Measurements from ENCODE around the gene HDAC4. TPM values are rescaled to one million over a fixed set of nuclear protein-coding genes. Genes with fewer than 3 reads are reported as not detected.

Gene HDAC4
- total RNA-seq, 1 experiment from 2014 or later = 40.1 TPM

GRCh38 chr2:239339726-239340601 lies 60.9 kb downstream of the HDAC4 start:
- TF ChIP-seq TCF7L2 (IDR thresholded peaks at IDR 0.05; ENCODE audit: low read depth, low read length) = no peak
- DNase-seq (ENCODE audit: low read depth, low spot score) (no peak), ATAC-seq (no peak)
- in situ Hi-C loops (cut with HindIII; ENCODE audit: low pct_unique_long_range_greater_than_20kb, low sequenced_read_pairs) = no loop called here
- Histone ChIP-seq H3K4me1 (ENCODE audit: control insufficient read depth, insufficient read depth, low read length) (no peaks in the 10 kb centered on the region), H3K27me3 (ENCODE audit: control insufficient read depth, insufficient read depth, low read length) (no peaks in the 10 kb centered on the region), H3K9me3 (ENCODE audit: control insufficient read depth, insufficient read depth, low read depth, low read length) (no peaks in the 10 kb centered on the region), H3K36me3 (ENCODE audit: control insufficient read depth, insufficient read depth, low read length) (no peaks in the 10 kb centered on the region), H3K4me3 (ENCODE audit: low read depth in 2 of 2, low read length in 2 of 2) (no peak overlapping the region), H3K27ac (ENCODE audit: low read length) (no peak overlapping the region)
- no TSS peak for BruUV-seq (replicated peaks)
- intact Hi-C loops (cut with micrococcal nuclease; ENCODE audit: unreplicated experiment) = no loop called here
- CTCF ChIA-PET = no interaction called here
- POLR2A ChIA-PET = no interaction called here

- H3K27me3 ChIP-seq (ENCODE audit: control insufficient read depth, insufficient read depth, low read length) = no peaks in the 10 kb centered on the region
- H3K9me3 ChIP-seq (ENCODE audit: control insufficient read depth, insufficient read depth, low read depth, low read length) = no peaks in the 10 kb centered on the region
- ChIA-PET POLR2A (no interaction called here), CTCF (no interaction called here)
- in situ Hi-C loops (cut with HindIII; ENCODE audit: low pct_unique_long_range_greater_than_20kb, low sequenced_read_pairs) = no loop called here
- H3K36me3 ChIP-seq (ENCODE audit: control insufficient read depth, insufficient read depth, low read length) = no peaks in the 10 kb centered on the region
- no TSS peak for BruUV-seq (replicated peaks)
- TF ChIP-seq CTCF (IDR thresholded peaks at IDR 0.05) (no peak), POLR2AphosphoS5 (IDR thresholded peaks at IDR 0.05; ENCODE audit: low read depth, low read length) (no peak), REST (IDR thresholded peaks at IDR 0.05; ENCODE audit: insufficient read depth in 1 of 2, low read depth in 2 of 2, low read length in 1 of 2) (no peak), SIN3A (IDR thresholded peaks at IDR 0.05; ENCODE audit: borderline replicate concordance, insufficient read depth, low read depth, low read length) (no peak), TCF7L2 (IDR thresholded peaks at IDR 0.05; ENCODE audit: low read depth, low read length) (no peak)
- intact Hi-C loops (cut with micrococcal nuclease; ENCODE audit: unreplicated experiment) = no loop called here
- ATAC-seq = no peak
- no peak overlapping the region for H3K27ac ChIP-seq (ENCODE audit: low read length)
- no peak overlapping the region for H3K4me3 ChIP-seq (ENCODE audit: low read depth in 2 of 2, low read length in 2 of 2)
- DNase-seq (ENCODE audit: low read depth, low spot score) = no peak
- no peaks in the 10 kb centered on the region for H3K4me1 ChIP-seq (ENCODE audit: control insufficient read depth, insufficient read depth, low read length)
These were observed 61.6 kb downstream of the HDAC4 start for GRCh38 chr2:239339241-239339640.

DNA sequence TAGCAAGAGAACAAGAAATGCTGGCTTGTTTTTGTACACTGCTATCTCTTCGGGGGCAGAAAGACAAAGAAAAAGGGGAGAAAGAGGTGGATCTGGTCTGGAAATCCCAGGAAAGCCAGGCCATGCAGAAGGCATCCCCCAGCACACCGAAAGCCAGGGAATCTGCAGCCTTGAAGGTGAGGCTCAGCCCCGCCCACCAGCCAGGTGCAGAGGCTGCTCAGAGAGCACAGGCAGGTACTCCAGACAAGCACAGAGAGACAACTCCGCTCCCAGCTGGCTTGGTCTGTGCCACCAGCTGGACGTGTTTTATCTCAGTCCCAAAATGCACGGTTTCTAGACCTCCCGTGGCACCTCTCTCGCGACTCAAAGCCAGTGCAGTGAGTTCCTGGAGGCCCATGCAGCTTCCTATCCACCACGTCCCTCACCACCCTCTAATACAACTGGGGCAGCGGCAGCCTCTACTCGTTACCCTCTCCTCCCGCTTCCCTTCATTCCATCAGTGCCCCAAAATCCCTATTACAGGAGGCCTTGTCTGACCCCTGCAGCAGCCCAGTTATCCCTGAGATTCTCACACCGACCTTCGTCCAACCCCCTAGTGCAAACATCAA lies 62.8 kb downstream of the HDAC4 start:
- ATAC-seq (no peak), DNase-seq (ENCODE audit: low read depth, low spot score) (no peak)
- TF ChIP-seq TCF7L2 (IDR thresholded peaks at IDR 0.05; ENCODE audit: low read depth, low read length) (no peak), POLR2AphosphoS5 (IDR thresholded peaks at IDR 0.05; ENCODE audit: low read depth, low read length) (no peak), REST (IDR thresholded peaks at IDR 0.05; ENCODE audit: insufficient read depth in 1 of 2, low read depth in 2 of 2, low read length in 1 of 2) (no peak), SIN3A (IDR thresholded peaks at IDR 0.05; ENCODE audit: borderline replicate concordance, insufficient read depth, low read depth, low read length) (no peak), CTCF (IDR thresholded peaks at IDR 0.05) (no peak)
- no peaks in the 10 kb centered on the region for H3K4me1 ChIP-seq (ENCODE audit: control insufficient read depth, insufficient read depth, low read length)
- CTCF ChIA-PET = no interaction called here
- H3K36me3 ChIP-seq (ENCODE audit: control insufficient read depth, insufficient read depth, low read length) = no peaks in the 10 kb centered on the region
- no peaks in the 10 kb centered on the region for H3K27me3 ChIP-seq (ENCODE audit: control insufficient read depth, insufficient read depth, low read length)
- POLR2A ChIA-PET = no interaction called here
- intact Hi-C loops (cut with micrococcal nuclease; ENCODE audit: unreplicated experiment) = no loop called here
- H3K27ac ChIP-seq (ENCODE audit: low read length) = no peak overlapping the region
- no TSS peak for BruUV-seq (replicated peaks)
- H3K9me3 ChIP-seq (ENCODE audit: control insufficient read depth, insufficient read depth, low read depth, low read length) = no peaks in the 10 kb centered on the region
- in situ Hi-C loops (cut with HindIII; ENCODE audit: low pct_unique_long_range_greater_than_20kb, low sequenced_read_pairs) = no loop called here
- H3K4me3 ChIP-seq (ENCODE audit: low read depth in 2 of 2, low read length in 2 of 2) = no peak overlapping the region
